Neural cell (in vitro differentiated cells): ENCODE results near the gene NECTIN2. TPM values are rescaled to one million over a fixed set of nuclear protein-coding genes. Genes with fewer than 3 reads are reported as not detected.

Source experiments
- H2AFZ ChIP-seq: fragments of 200-600, 300-800 bp; sonication (generic), shearing (Covaris generic); 2 replicates; pipeline ENCODE4 v1.6.0; 2014; ENCODE audit warnings: low read depth, mild to moderate bottlenecking, antibody characterized with exemption, low read length, moderate library complexity
- H3F3A ChIP-seq: fragments of 200-600 bp; shearing (Covaris generic); 2 replicates; pipeline ENCODE4 v1.6.1; 2016; ENCODE audit warnings: mild to moderate bottlenecking, moderate library complexity, mixed read lengths, antibody characterized with exemption, low read length; ENCODE audit not compliant: insufficient read depth, poor library complexity, severe bottlenecking
- H3K27ac ChIP-seq: fragments of 200-600, 300-800 bp; sonication (generic), shearing (Covaris generic); 2 replicates; pipeline ENCODE4 v1.5.1; 2014; ENCODE audit warnings: mild to moderate bottlenecking, low read length, moderate library complexity
- H3K27me3 ChIP-seq: fragments of 300-800, 200-600 bp; sonication (generic), shearing (Covaris generic); 2 replicates; pipeline ENCODE4 v1.6.0; 2014; ENCODE audit warnings: mild to moderate bottlenecking, low read depth, low read length, moderate library complexity; ENCODE audit not compliant: insufficient read depth
- H3K36me3 ChIP-seq: fragments of 300-800, 200-600 bp; sonication (generic), shearing (Covaris generic); 2 replicates; pipeline ENCODE4 v1.5.1; 2014; ENCODE audit warnings: mild to moderate bottlenecking, antibody characterized with exemption, low read length, moderate library complexity; ENCODE audit not compliant: insufficient read depth
- H3K4me2 ChIP-seq: fragments of 300-800, 200-600 bp; sonication (generic), shearing (Covaris generic); 2 replicates; pipeline ENCODE4 v1.6.0; 2014; ENCODE audit warnings: mild to moderate bottlenecking, low read length
- H3K4me3 ChIP-seq: fragments of 300-800, 200-600 bp; sonication (generic), shearing (Covaris generic); 2 replicates; pipeline ENCODE4 v1.5.1; 2014; ENCODE audit warnings: mild to moderate bottlenecking, low read length, moderate library complexity
- H3K79me2 ChIP-seq: fragments of 200-600 bp; shearing (Covaris generic); replicated peaks from 2 replicates; pipeline ENCODE4 v1.6.0; 2014; ENCODE audit warnings: mild to moderate bottlenecking, low read length, moderate library complexity; ENCODE audit not compliant: insufficient read depth
- H3K9ac ChIP-seq: fragments of 300-800, 200-600 bp; sonication (generic), shearing (Covaris generic); 2 replicates; pipeline ENCODE4 v1.6.1; 2016; ENCODE audit warnings: mild to moderate bottlenecking, low read length, mixed read lengths
- H3K9me2 ChIP-seq: fragments of 200-600 bp; shearing (Covaris generic); 2 replicates; pipeline ENCODE4 v1.6.1; 2016; ENCODE audit warnings: mild to moderate bottlenecking, low read length, mixed read lengths; ENCODE audit not compliant: insufficient read depth
- H3K9me3 ChIP-seq: fragments of 200-600, 300-800 bp; sonication (generic), shearing (Covaris generic); 2 replicates; pipeline ENCODE4 v1.6.1; 2016; ENCODE audit warnings: mild to moderate bottlenecking, mixed run types, low read length, moderate library complexity, mixed read lengths
- H4K20me1 ChIP-seq: fragments of 200-600 bp; shearing (Covaris generic); 2 replicates; pipeline ENCODE4 v1.6.1; 2016; ENCODE audit warnings: mild to moderate bottlenecking, mixed run types; ENCODE audit not compliant: insufficient read depth
- CTCF ChIP-seq: fragments of 450-650 bp; IDR thresholded peaks from 2 replicates; pipeline ENCODE4 v1.5.1; 2014; ENCODE audit warnings: antibody characterized with exemption, mild to moderate bottlenecking, moderate library complexity; ENCODE audit not compliant: poor library complexity, severe bottlenecking
- EP300 ChIP-seq: fragments of 450-650 bp; conservative IDR thresholded peaks from 2 replicates; pipeline ENCODE4 v1.6.1; 2014; ENCODE audit warnings: antibody characterized with exemption, mild to moderate bottlenecking, moderate library complexity; ENCODE audit not compliant: poor library complexity, severe bottlenecking
- EZH2 ChIP-seq: fragments of 200-600, 300-800 bp; shearing (Covaris generic), sonication (generic); IDR thresholded peaks from 2 replicates; pipeline ENCODE4 v1.6.1; 2014; ENCODE audit warnings: antibody characterized with exemption, low read length, borderline replicate concordance, mild to moderate bottlenecking; ENCODE audit not compliant: insufficient read depth, poor library complexity, severe bottlenecking
- MXI1 ChIP-seq: fragments of 450-650 bp; conservative IDR thresholded peaks from 2 replicates; pipeline ENCODE4 v1.6.1; 2014; ENCODE audit warnings: antibody characterized with exemption, mild to moderate bottlenecking; ENCODE audit not compliant: poor library complexity, severe bottlenecking
- POLR2AphosphoS5 ChIP-seq: IDR thresholded peaks from 2 replicates; pipeline ENCODE4 v1.6.1; 2012
- RAD21 ChIP-seq: fragments of 450-650 bp; conservative IDR thresholded peaks from 2 replicates; pipeline ENCODE4 v1.6.1; 2014; ENCODE audit warnings: antibody characterized with exemption, mild to moderate bottlenecking, moderate library complexity
- REST ChIP-seq: IDR thresholded peaks from 2 replicates; pipeline ENCODE4 v1.6.1; 2012; ENCODE audit warnings: borderline replicate concordance
- SMC3 ChIP-seq: fragments of 450-650 bp; conservative IDR thresholded peaks from 2 replicates; pipeline ENCODE4 v1.6.1; 2014; ENCODE audit warnings: antibody characterized with exemption, mild to moderate bottlenecking, moderate library complexity; ENCODE audit not compliant: poor library complexity
- TAF1 ChIP-seq: IDR thresholded peaks from 2 replicates; pipeline ENCODE4 v1.6.1; 2012; ENCODE audit warnings: low read depth
- polyA plus RNA-seq: library from polyadenylated mRNA; depleted of rRNA; stranded (reverse); fragments of >200 nt; gene quantifications from 2 replicates; pipeline ENCODE4 v1.2.3, GENCODE V29; 2014

NECTIN2 gene
- polyA plus RNA-seq, 1 donor from 2014 or later = 33.2 TPM

- Histone ChIP-seq H3K4me3 (no peak overlapping the region), H3K9me3 (no peaks in the 10 kb centered on the region), H3K9ac (no peak overlapping the region), H3K36me3 (no peaks in the 10 kb centered on the region), H3K79me2 (no peaks in the 10 kb centered on the region), H3K9me2 (no peaks in the 10 kb centered on the region), H4K20me1 (no peaks in the 10 kb centered on the region), H3K4me2 (no peak overlapping the region), H3K27ac (no peak overlapping the region), H2AFZ (no peak overlapping the region), H3F3A (no peaks in the 10 kb centered on the region), H3K27me3 (no peaks in the 10 kb centered on the region)
- no peak for TF ChIP-seq EZH2
- TF ChIP-seq RAD21 = no peak
- no peak for TF ChIP-seq EP300
- no peak for TF ChIP-seq MXI1
- no peak for TF ChIP-seq POLR2AphosphoS5
- no peak for TF ChIP-seq CTCF
- no peak for TF ChIP-seq SMC3
- TF ChIP-seq REST = no peak
- no peak for TF ChIP-seq TAF1
Observed at GRCh38 chr19:44897835-44898234, 51.7 kb downstream of the NECTIN2 start.

- no peak overlapping the region for H3K4me3 ChIP-seq
- no peaks in the 10 kb centered on the region for H3K9me3 ChIP-seq
- no peak overlapping the region for H3K9ac ChIP-seq
- no peaks in the 10 kb centered on the region for H3K36me3 ChIP-seq
- no peaks in the 10 kb centered on the region for H4K20me1 ChIP-seq
- no peak overlapping the region for H3K27ac ChIP-seq
- H3K4me2 ChIP-seq = no peak overlapping the region
- no peaks in the 10 kb centered on the region for H3K9me2 ChIP-seq
- no peaks in the 10 kb centered on the region for H3F3A ChIP-seq
- H3K79me2 ChIP-seq = no peaks in the 10 kb centered on the region
- TF ChIP-seq TAF1 (no peak), CTCF (no peak), SMC3 (no peak), POLR2AphosphoS5 (no peak), REST (no peak), EZH2 (no peak)
- H2AFZ ChIP-seq = no peak overlapping the region
- H3K27me3 ChIP-seq = no peaks in the 10 kb centered on the region
Observed at GRCh38 chr19:44900328-44901244, 54.5 kb downstream of the NECTIN2 start.
